Measurements from ENCODE around the gene IREB2. TPM values are rescaled to one million over a fixed set of nuclear protein-coding genes. Genes with fewer than 3 reads are reported as not detected.

The IREB2 gene
- total RNA-seq, 1 donor from 2014 or later = 48.7 TPM

DNA sequence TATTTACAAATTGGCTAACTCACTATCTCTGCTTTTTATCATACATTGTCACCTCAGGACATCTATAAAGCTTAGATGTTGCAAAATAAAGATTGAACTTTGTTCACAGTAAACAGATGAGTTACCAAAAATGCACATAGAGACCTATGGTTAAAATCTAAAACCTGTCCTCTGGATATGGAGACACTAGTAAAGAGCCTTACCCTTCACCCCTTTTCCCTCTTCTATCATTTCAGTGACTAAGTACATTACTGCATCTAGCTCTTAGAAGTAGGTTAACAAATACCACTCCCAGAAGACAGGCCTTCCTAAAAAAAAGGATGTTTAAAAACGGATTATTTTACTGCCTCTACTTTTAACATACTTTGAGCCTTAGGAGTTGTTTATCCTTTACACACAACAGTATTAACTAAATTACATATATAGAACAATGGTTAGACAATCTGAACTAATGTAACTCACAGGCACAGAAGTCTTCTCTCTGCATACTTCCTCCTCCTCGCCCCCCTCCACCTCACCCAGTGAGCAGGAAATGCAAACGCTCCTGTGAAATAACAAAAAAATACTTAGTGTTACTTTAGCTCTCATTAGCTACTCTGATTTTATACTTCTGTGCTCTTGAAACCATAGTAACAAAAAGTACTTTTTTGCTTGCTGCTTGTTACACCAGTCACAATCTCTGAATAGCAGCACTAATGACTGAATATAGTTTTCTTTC is 23.3 kb downstream of the IREB2 start:
- intact Hi-C loops (cut with DNase I) = no loop called here
- TF ChIP-seq CTCF (IDR thresholded peaks at IDR 0.05) = no peak
- Histone ChIP-seq H3K27me3 (no peaks in the 10 kb centered on the region), H3K9me3 (no peaks in the 10 kb centered on the region), H3K4me3 (no peak overlapping the region), H3K4me1 (peaks cover 21% of the 10 kb centered on the region), H3K27ac (no peak overlapping the region), H3K36me3 (peaks cover 34% of the 10 kb centered on the region)
- ATAC-seq (peak; percentile 56), DNase-seq (no peak)

GRCh38 chr15:78469031-78469430 is 31.0 kb downstream of the IREB2 start:
- Histone ChIP-seq H3K36me3 (peaks cover 98% of the 10 kb centered on the region), H3K9me3 (no peaks in the 10 kb centered on the region), H3K4me1 (no peaks in the 10 kb centered on the region), H3K27me3 (no peaks in the 10 kb centered on the region), H3K4me3 (no peak overlapping the region), H3K27ac (no peak overlapping the region)
- DNase-seq = no peak
- no peak for TF ChIP-seq CTCF (IDR thresholded peaks at IDR 0.05)
- intact Hi-C loops (cut with DNase I) = no loop called here
- no peak for ATAC-seq

GRCh38 chr15:78477295-78477694 is 39.3 kb downstream of the IREB2 start:
- no peak for TF ChIP-seq CTCF (IDR thresholded peaks at IDR 0.05)
- intact Hi-C loops (cut with DNase I) = no loop called here
- Histone ChIP-seq H3K4me3 (no peak overlapping the region), H3K4me1 (no peaks in the 10 kb centered on the region), H3K27me3 (no peaks in the 10 kb centered on the region), H3K27ac (no peak overlapping the region), H3K9me3 (no peaks in the 10 kb centered on the region), H3K36me3 (peaks cover 93% of the 10 kb centered on the region)
- DNase-seq = no peak
- no peak for ATAC-seq

DNA sequence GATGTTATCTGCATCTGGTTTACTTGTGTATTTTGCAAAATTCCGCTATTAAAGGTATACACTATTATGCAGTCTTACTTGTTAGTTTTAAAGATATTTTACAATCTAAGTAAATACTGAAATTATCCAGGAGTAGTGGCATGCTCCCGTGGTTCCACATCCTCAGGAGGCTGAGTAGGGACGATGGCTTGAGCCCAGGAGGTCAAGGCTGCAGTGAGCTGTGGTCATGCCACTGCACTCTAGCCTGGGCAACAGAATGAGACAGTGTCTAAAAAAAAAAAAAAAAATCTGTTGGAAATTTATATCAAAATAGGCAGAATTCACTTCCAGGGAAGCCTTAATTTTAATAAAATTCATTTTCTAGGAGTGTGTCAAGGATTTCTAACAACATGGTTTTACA is 41.6 kb downstream of the IREB2 start:
- Histone ChIP-seq H3K9me3 (no peaks in the 10 kb centered on the region), H3K27me3 (no peaks in the 10 kb centered on the region), H3K27ac (no peak overlapping the region), H3K4me1 (no peaks in the 10 kb centered on the region), H3K36me3 (peaks cover 94% of the 10 kb centered on the region), H3K4me3 (no peak overlapping the region)
- ATAC-seq (no peak), DNase-seq (no peak)
- intact Hi-C loops (cut with DNase I) = no loop called here
- no peak for TF ChIP-seq CTCF (IDR thresholded peaks at IDR 0.05)

DNA sequence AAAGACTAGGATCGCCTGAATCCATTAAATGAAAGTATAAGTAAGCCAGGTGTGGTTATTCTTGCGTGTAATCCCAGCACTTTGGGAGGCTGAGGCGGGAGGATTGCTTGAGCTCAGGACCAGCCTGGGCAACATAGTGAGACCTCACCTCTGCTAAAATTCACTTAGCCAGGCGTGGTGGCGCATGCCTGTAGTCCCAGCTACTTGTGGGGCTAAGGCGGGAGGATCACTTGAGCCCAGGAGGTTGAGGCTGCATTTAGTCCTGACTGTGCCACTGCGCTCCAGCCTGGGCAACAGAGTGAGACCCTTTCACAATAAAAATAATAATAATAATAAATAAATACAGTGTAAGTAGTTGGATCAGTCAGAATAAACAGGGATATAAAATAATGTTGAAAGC is 43.9 kb downstream of the IREB2 start:
- no peak for ATAC-seq
- no peak for DNase-seq
- intact Hi-C loops (cut with DNase I) = no loop called here
- Histone ChIP-seq H3K4me1 (no peaks in the 10 kb centered on the region), H3K27ac (no peak overlapping the region), H3K27me3 (no peaks in the 10 kb centered on the region), H3K4me3 (no peak overlapping the region), H3K36me3 (peaks cover 94% of the 10 kb centered on the region), H3K9me3 (no peaks in the 10 kb centered on the region)
- no peak for TF ChIP-seq CTCF (IDR thresholded peaks at IDR 0.05)

GRCh38 chr15:78492872-78493271 is 54.9 kb downstream of the IREB2 start:
- H3K27me3 ChIP-seq = no peaks in the 10 kb centered on the region

More at GRCh38 chr15:78492872-78493271, 54.9 kb downstream of the IREB2 start:
- no peak for DNase-seq
- H3K4me1 ChIP-seq = no peaks in the 10 kb centered on the region
- H3K27ac ChIP-seq = no peak overlapping the region
- H3K9me3 ChIP-seq = no peaks in the 10 kb centered on the region
- H3K4me3 ChIP-seq = no peak overlapping the region
- intact Hi-C loops (cut with DNase I) = no loop called here
- no peak for TF ChIP-seq CTCF (IDR thresholded peaks at IDR 0.05)
- peaks cover 96% of the 10 kb centered on the region for H3K36me3 ChIP-seq
- ATAC-seq = no peak

All from upper lobe of right lung (tissue), 1 donor.